Panc1 (cell line): ENCODE results near the gene DCAF5. TPM values are rescaled to one million over a fixed set of nuclear protein-coding genes. Genes with fewer than 3 reads are reported as not detected.

ENCODE experiments used
- ATAC-seq: fragments of 200-7000 bp; cut with Tn5 transposase; 2 replicates; pipeline ENCODE4 v1.9.1; 2020; ENCODE audit warnings: mild to moderate bottlenecking, moderate library complexity
- BruUV-seq: library from RNA; stranded (reverse); fragments of 400-500 nt; replicated peaks from 2 replicates; lab custom pipeline; 2021; lab: Mats Ljungman, UMichigan
- CTCF ChIA-PET: fragments of 300-600 bp; sonication (Branson Sonifier 250); formaldehyde crosslinking; loops from one replicate; lab custom pipeline; 2022; ENCODE audit warnings: antibody characterized with exemption; lab: Charles Lee
- POLR2A ChIA-PET: fragments of 300-600 bp; sonication (Branson Sonifier 250); formaldehyde crosslinking; loops from one replicate; lab custom pipeline; 2022; ENCODE audit warnings: antibody characterized with exemption; lab: Charles Lee
- DNase-seq: peaks from one replicate; pipeline ENCODE4 v3.0.0-alpha.2; 2010; ENCODE audit warnings: low read depth, low spot score
- H3K27ac ChIP-seq: 2 replicates; pipeline ENCODE4 v1.5.1; 2011; ENCODE audit warnings: mild to moderate bottlenecking, low read length, inconsistent platforms
- H3K27me3 ChIP-seq: fragments of 200-500 bp; sonication (Bioruptor generic); 2 replicates; pipeline ENCODE4 v1.6.0; 2014; ENCODE audit warnings: low read length, inconsistent platforms; ENCODE audit not compliant: control insufficient read depth, insufficient read depth
- H3K36me3 ChIP-seq: fragments of 200-500 bp; sonication (Bioruptor generic); 2 replicates; pipeline ENCODE4 v1.5.1; 2014; ENCODE audit warnings: inconsistent platforms, mild to moderate bottlenecking, low read length, moderate library complexity; ENCODE audit not compliant: control insufficient read depth, insufficient read depth
- H3K4me1 ChIP-seq: 2 replicates; pipeline ENCODE4 v1.5.1; 2011; ENCODE audit warnings: inconsistent platforms, mild to moderate bottlenecking, low read length, moderate library complexity; ENCODE audit not compliant: control insufficient read depth, insufficient read depth
- H3K4me3 ChIP-seq, 2 experiments: 2 replicates each; pipeline ENCODE4 v1.5.1; 2011 to 2012; ENCODE audit warnings: low read depth in 2 of 2, low read length in 2 of 2, mild to moderate bottlenecking in 2 of 2, inconsistent platforms in 1 of 2, moderate library complexity in 1 of 2
- H3K9me3 ChIP-seq: fragments of 200-500 bp; sonication (Bioruptor generic); 2 replicates; pipeline ENCODE4 v1.5.1; 2014; ENCODE audit warnings: low read depth, mild to moderate bottlenecking, inconsistent platforms, low read length, moderate library complexity; ENCODE audit not compliant: control insufficient read depth, insufficient read depth
- CTCF ChIP-seq: fragments of 450-650 bp; IDR thresholded peaks from 2 replicates; pipeline ENCODE4 v1.5.1; 2017; ENCODE audit warnings: mild to moderate bottlenecking
- POLR2AphosphoS5 ChIP-seq: IDR thresholded peaks from 2 replicates; pipeline ENCODE4 v1.6.1; 2012; ENCODE audit warnings: mild to moderate bottlenecking, low read depth, low read length, moderate library complexity
- SIN3A ChIP-seq: IDR thresholded peaks from 2 replicates; pipeline ENCODE4 v1.6.1; 2012; ENCODE audit warnings: low read depth, mild to moderate bottlenecking, low read length, moderate library complexity, borderline replicate concordance; ENCODE audit not compliant: insufficient read depth
- TCF7L2 ChIP-seq: IDR thresholded peaks from 2 replicates; pipeline ENCODE4 v1.6.1; 2011; ENCODE audit warnings: mild to moderate bottlenecking, low read depth, low read length, inconsistent platforms
- in situ Hi-C: cut with HindIII; loops from 2 replicates; pipeline ENCODE4 v1.10.0; 2016; ENCODE audit warnings: low sequenced_read_pairs, low pct_unique_long_range_greater_than_20kb
- intact Hi-C: fragments of 100-400 bp; cut with micrococcal nuclease; formaldehyde crosslinking; loops from one replicate; pipeline ENCODE4 v1.10.0; 2022; ENCODE audit not compliant: unreplicated experiment
- total RNA-seq: library from RNA; stranded (reverse); gene quantifications from one replicate; pipeline ENCODE4 v1.2.1, GENCODE V29; 2021; ENCODE audit not compliant: unreplicated experiment
- TF ChIP-seq, protein P1 (sequence below), 2 experiments: IDR thresholded peaks; 2 replicates each; pipeline ENCODE4 v1.6.1; 2011 to 2012; ENCODE audit warnings: low read depth in 2 of 2, control low read depth in 1 of 2, low read length in 1 of 2, mild to moderate bottlenecking in 1 of 2, moderate library complexity in 1 of 2; ENCODE audit not compliant: insufficient read depth in 1 of 2

DCAF5 gene
- total RNA-seq, 1 experiment from 2014 or later, result 27.6 TPM

DNA sequence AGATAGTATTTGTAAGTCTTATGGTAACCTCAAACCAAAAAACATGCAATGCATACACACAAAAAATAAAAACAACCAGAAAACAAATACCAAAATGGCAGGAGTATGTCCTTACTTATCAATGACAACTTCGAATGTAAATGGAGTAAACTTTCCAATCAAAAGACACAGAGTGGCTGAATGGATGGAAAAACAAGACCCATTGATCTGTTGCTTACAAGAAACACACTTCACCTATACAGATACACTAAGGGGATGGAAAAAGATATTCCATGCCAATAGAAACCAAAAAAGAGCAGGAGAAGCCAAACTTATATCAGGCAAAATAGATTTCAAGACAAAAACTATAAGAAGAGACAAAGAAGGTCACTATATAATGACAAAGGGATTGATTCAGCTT, 8.7 kb upstream of the DCAF5 start:
- no peak overlapping the region for H3K4me3 ChIP-seq
- no peak overlapping the region for H3K27ac ChIP-seq
- no TSS peak for BruUV-seq
- in situ Hi-C loops, result no loop called here
- no peaks in the 10 kb centered on the region for H3K36me3 ChIP-seq
- H3K4me1 ChIP-seq, result no peaks in the 10 kb centered on the region
- TF ChIP-seq POLR2AphosphoS5, result no peak
- no peak for TF ChIP-seq CTCF
- no peak for TF ChIP-seq SIN3A
- intact Hi-C loops, result no loop called here
- no peaks in the 10 kb centered on the region for H3K27me3 ChIP-seq
- ChIA-PET CTCF (no interaction called here), POLR2A (no interaction called here)
- no peaks in the 10 kb centered on the region for H3K9me3 ChIP-seq
- no peak for DNase-seq
- ATAC-seq, result no peak

DNA sequence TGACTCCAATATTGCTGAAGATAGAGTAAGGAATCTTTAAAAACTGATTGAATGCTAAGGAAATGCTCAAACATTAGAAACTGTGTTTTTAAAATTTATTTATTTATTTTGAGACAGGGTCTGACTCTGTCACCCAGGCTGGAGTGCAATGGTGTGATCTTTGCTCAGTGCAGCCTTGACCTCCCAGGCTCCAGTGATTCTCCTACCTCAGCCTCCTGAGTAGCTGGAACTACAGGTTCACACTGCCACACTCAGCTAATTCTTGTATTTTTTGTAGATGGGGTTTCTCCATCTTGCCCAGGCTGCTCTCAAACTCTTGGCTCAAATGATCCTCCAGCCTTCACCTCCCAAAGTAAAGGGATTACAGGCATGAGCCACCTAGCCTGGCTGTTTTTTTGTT, 3.3 kb upstream of the DCAF5 start:
- peaks cover 6% of the 10 kb centered on the region for H3K4me1 ChIP-seq

More for the DNA sequence above, 3.3 kb upstream of the DCAF5 start:
- no peak for ATAC-seq
- H3K27ac ChIP-seq, result no peak overlapping the region
- no TSS peak for BruUV-seq
- intact Hi-C loops (no loop called here), in situ Hi-C loops (no loop called here)
- TF ChIP-seq, protein P1, sequence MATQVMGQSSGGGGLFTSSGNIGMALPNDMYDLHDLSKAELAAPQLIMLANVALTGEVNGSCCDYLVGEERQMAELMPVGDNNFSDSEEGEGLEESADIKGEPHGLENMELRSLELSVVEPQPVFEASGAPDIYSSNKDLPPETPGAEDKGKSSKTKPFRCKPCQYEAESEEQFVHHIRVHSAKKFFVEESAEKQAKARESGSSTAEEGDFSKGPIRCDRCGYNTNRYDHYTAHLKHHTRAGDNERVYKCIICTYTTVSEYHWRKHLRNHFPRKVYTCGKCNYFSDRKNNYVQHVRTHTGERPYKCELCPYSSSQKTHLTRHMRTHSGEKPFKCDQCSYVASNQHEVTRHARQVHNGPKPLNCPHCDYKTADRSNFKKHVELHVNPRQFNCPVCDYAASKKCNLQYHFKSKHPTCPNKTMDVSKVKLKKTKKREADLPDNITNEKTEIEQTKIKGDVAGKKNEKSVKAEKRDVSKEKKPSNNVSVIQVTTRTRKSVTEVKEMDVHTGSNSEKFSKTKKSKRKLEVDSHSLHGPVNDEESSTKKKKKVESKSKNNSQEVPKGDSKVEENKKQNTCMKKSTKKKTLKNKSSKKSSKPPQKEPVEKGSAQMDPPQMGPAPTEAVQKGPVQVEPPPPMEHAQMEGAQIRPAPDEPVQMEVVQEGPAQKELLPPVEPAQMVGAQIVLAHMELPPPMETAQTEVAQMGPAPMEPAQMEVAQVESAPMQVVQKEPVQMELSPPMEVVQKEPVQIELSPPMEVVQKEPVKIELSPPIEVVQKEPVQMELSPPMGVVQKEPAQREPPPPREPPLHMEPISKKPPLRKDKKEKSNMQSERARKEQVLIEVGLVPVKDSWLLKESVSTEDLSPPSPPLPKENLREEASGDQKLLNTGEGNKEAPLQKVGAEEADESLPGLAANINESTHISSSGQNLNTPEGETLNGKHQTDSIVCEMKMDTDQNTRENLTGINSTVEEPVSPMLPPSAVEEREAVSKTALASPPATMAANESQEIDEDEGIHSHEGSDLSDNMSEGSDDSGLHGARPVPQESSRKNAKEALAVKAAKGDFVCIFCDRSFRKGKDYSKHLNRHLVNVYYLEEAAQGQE (IDR thresholded peaks at IDR 0.05; ENCODE audit: insufficient read depth in 1 of 2, low read depth in 2 of 2, low read length in 1 of 2), result no peak
- no peak for TF ChIP-seq SIN3A
- TF ChIP-seq CTCF, result no peak
- TF ChIP-seq TCF7L2, result no peak
- no peak for TF ChIP-seq POLR2AphosphoS5
- ChIA-PET POLR2A (no interaction called here), CTCF (no interaction called here)
- H3K36me3 ChIP-seq, result peaks cover 3% of the 10 kb centered on the region; the same call in 1 of the 2 replicates
- no peak overlapping the region for H3K4me3 ChIP-seq
- DNase-seq, result no peak
- no peaks in the 10 kb centered on the region for H3K9me3 ChIP-seq
- H3K27me3 ChIP-seq, result no peaks in the 10 kb centered on the region
